Thyroid gland (tissue), 4 donors: ENCODE measurements around the gene SYNE3.

Source experiments
- CTCF ChIP-seq, 6 experiments: fragments of 200-600 bp in 3 of 6; fragments of 450-650 bp in 3 of 6; sonication (generic) in 3 of 6; IDR thresholded peaks; one replicate each; pipeline ENCODE4 v1.5.1; 2016 to 2019; ENCODE audit warnings: antibody characterized with exemption in 6 of 6, mild to moderate bottlenecking in 2 of 6, inconsistent platforms in 1 of 6, moderate library complexity in 1 of 6
- POLR2A ChIP-seq, 2 donors: fragments of 450-650 bp; IDR thresholded peaks; one replicate each; pipeline ENCODE4 v1.6.1; 2017; ENCODE audit warnings: antibody characterized with exemption in 2 of 2, mild to moderate bottlenecking in 2 of 2, moderate library complexity in 1 of 2

GRCh38 chr14:95485222-95485819 is 31.1 kb downstream of the SYNE3 start:
- TF ChIP-seq CTCF (IDR thresholded peaks at IDR 0.05) (no peak), POLR2A (IDR thresholded peaks at IDR 0.05) (no peak)
